AG09319 (cell line): ENCODE results near the gene LENG9.
"Not testable (repeated sequence)": the region's sequence is repeated elsewhere in the genome, so short reads cannot be mapped to it uniquely, and the experiment has no call there.

Experiments
- DNase-seq: peaks from one replicate; pipeline ENCODE4 v3.0.0-alpha.2; 2010; ENCODE audit warnings: low read depth; ENCODE audit errors: extremely low read depth
- CTCF ChIP-seq: IDR thresholded peaks from 2 replicates; pipeline ENCODE4 v1.5.1; 2011; ENCODE audit warnings: low read depth, mild to moderate bottlenecking, inconsistent platforms, low read length, moderate library complexity

LENG9 gene

GRCh38 chr19:54448040-54448773, 15.4 kb downstream of the LENG9 start:
- no peak for TF ChIP-seq CTCF
- DNase-seq, result no peak

- not testable (repeated sequence) for DNase-seq
Observed at GRCh38 chr19:54446349-54446748, 17.2 kb downstream of the LENG9 start.

GRCh38 chr19:54444737-54445136, 18.8 kb downstream of the LENG9 start:
- DNase-seq, result no peak
- TF ChIP-seq CTCF, result no peak

- no peak for DNase-seq
Observed at GRCh38 chr19:54440641-54441040, 22.9 kb downstream of the LENG9 start.

GRCh38 chr19:54439174-54439851, 24.3 kb downstream of the LENG9 start:
- DNase-seq, result no peak
- TF ChIP-seq CTCF, result peak; percentile 39

More at GRCh38 chr19:54440641-54441040, 22.9 kb downstream of the LENG9 start:
- no peak for TF ChIP-seq CTCF

GRCh38 chr19:54436628-54437252, 26.8 kb downstream of the LENG9 start:
- DNase-seq, result no peak
- TF ChIP-seq CTCF, result no peak

GRCh38 chr19:54436031-54436523, 27.5 kb downstream of the LENG9 start:
- no peak for DNase-seq
- TF ChIP-seq CTCF, result no peak
